A172 (cell line): Measurements from ENCODE around the gene CTSG. TPM values are rescaled to one million over a fixed set of nuclear protein-coding genes. Genes with fewer than 3 reads are reported as not detected.
"Not testable (repeated sequence)": the region's sequence is repeated elsewhere in the genome, so short reads cannot be mapped to it uniquely, and the experiment has no call there.

Experiments
- DNase-seq: peaks from one replicate; pipeline ENCODE4 v3.0.0-alpha.2; 2015; ENCODE audit warnings: low spot score
- total RNA-seq: library from RNA; depleted of rRNA; stranded (reverse); fragments of >200 nt; shearing (Covaris generic); gene quantifications from 2 replicates; pipeline ENCODE4 v1.2.3, GENCODE V29; 2014; rRNA removed

Gene CTSG
- total RNA-seq, 1 experiment from 2014 or later = not detected

GRCh38 chr14:24542346-24542936 lies 33.6 kb downstream of the CTSG start:
- no peak for DNase-seq

- no peak for DNase-seq
Measured at GRCh38 chr14:24535737-24536136, 40.3 kb downstream of the CTSG start.

- DNase-seq = no peak
Measured at GRCh38 chr14:24534286-24534685, 41.8 kb downstream of the CTSG start.

GRCh38 chr14:24525877-24526620 lies 50.0 kb downstream of the CTSG start:
- not testable (repeated sequence) for DNase-seq

Other genes with a start within 250 kb of the CTSG start
- gene ADCY4, start 241.2 kb downstream of the CTSG start, total RNA-seq = 0.05 TPM in 1 of 2 replicates, not detected in the other
- not detected in 2 replicates for gene RIPK3, start 236.3 kb downstream of the CTSG start, total RNA-seq
- gene NFATC4, start 208.1 kb downstream of the CTSG start, total RNA-seq = not detected in 2 replicates
- gene NYNRIN, start 177.2 kb downstream of the CTSG start, total RNA-seq = 0.12 and 0.69 TPM in 2 replicates
- gene CBLN3, start 146.6 kb downstream of the CTSG start, total RNA-seq = 0.17 TPM in 1 of 2 replicates, not detected in the other
- gene KHNYN, start 146.3 kb downstream of the CTSG start, total RNA-seq = 15.4 and 19.5 TPM in 2 replicates
- 3.3 and 4.0 TPM in 2 replicates for gene SDR39U1, start 133.5 kb downstream of the CTSG start, total RNA-seq
- not detected in 2 replicates for gene CMA1, start 68.0 kb downstream of the CTSG start, total RNA-seq
- gene GZMH, start 33.4 kb upstream of the CTSG start, total RNA-seq = not detected in 2 replicates
- gene GZMB, start 57.9 kb upstream of the CTSG start, total RNA-seq = not detected in 2 replicates